ENCODE data around the gene ARFGAP3. TPM values are rescaled to one million over a fixed set of nuclear protein-coding genes. Genes with fewer than 3 reads are reported as not detected.

The ARFGAP3 gene
- total RNA-seq, 1 experiment from 2014 or later: 37.4 TPM

DNA sequence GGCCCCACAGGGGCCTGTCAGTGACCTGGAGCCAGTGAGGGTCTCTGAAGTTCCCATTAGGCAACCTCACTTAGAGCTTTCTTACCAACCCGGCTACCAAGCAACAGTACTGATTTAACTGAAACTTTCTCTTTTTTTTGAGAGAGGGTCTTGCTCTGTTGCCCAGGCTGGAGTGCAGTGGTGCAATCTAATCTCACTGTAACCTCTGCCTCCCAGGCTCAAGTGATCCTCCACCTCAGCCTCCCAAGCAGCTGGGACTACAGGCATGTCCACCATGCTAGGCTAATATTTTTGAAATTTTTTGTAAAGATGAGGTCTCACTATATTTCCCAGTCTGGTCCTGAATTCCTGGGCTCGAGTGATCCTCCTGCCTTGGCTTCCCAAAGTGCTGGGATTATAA lies 42.5 kb downstream of the ARFGAP3 start:
- intact Hi-C loops (cut with micrococcal nuclease; ENCODE audit: unreplicated experiment): no loop called here
- Mint-ChIP-seq H3K36me3 (ENCODE audit: insufficient read depth, unreplicated experiment) (peaks cover 24% of the 10 kb centered on the region), H3K4me3 (ENCODE audit: unreplicated experiment) (no peak overlapping the region), H3K27me3 (ENCODE audit: insufficient read depth, unreplicated experiment) (no peaks in the 10 kb centered on the region), H3K4me1 (ENCODE audit: low read depth, unreplicated experiment) (no peaks in the 10 kb centered on the region), H3K9me3 (ENCODE audit: unreplicated experiment) (no peaks in the 10 kb centered on the region), H3K27ac (ENCODE audit: unreplicated experiment) (no peak overlapping the region)
- TF ChIP-seq, protein P1, sequence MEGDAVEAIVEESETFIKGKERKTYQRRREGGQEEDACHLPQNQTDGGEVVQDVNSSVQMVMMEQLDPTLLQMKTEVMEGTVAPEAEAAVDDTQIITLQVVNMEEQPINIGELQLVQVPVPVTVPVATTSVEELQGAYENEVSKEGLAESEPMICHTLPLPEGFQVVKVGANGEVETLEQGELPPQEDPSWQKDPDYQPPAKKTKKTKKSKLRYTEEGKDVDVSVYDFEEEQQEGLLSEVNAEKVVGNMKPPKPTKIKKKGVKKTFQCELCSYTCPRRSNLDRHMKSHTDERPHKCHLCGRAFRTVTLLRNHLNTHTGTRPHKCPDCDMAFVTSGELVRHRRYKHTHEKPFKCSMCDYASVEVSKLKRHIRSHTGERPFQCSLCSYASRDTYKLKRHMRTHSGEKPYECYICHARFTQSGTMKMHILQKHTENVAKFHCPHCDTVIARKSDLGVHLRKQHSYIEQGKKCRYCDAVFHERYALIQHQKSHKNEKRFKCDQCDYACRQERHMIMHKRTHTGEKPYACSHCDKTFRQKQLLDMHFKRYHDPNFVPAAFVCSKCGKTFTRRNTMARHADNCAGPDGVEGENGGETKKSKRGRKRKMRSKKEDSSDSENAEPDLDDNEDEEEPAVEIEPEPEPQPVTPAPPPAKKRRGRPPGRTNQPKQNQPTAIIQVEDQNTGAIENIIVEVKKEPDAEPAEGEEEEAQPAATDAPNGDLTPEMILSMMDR (IDR thresholded peaks at IDR 0.05; ENCODE audit: insufficient read depth in 1 of 2, low read depth in 1 of 2, low read length in 1 of 2, severe bottlenecking in 1 of 2, unreplicated experiment in 1 of 2): no peak
- no peaks in the 10 kb centered on the region for H3K27me3 ChIP-seq (replicated peaks; ENCODE audit: control insufficient read depth, insufficient read depth, low read length)
- H3K4me3 ChIP-seq (ENCODE audit: low read depth, low read length): no peak overlapping the region
- no peak for DNase-seq
- ChIA-PET POLR2A (no interaction called here), CTCF (no interaction called here)
- no peaks in the 10 kb centered on the region for H3K4me1 ChIP-seq
- H3K9me3 ChIP-seq: no peaks in the 10 kb centered on the region
- no TSS peak for BruUV-seq (replicated peaks)
- no peaks in the 10 kb centered on the region for H3K36me3 ChIP-seq (ENCODE audit: control insufficient read depth, insufficient read depth, low read length)

DNA sequence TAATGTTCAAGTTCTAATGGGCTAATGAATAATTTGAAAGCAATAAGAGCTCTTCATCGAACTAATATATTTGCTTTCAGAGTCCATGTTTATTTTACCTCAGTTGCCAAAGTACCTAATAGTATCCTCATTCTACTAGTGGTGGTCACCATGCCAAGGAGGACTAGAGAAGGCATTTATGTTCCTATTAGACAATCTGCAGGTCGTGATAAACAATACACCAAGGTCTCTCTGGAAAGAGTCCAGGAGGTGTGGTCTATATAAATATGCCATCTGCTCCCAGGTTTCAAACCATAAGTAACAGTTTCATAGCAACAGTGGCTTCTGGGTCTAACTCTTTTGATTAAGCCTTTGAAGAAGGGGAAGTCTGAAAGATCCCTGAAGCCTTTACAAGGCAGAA lies 42.9 kb downstream of the ARFGAP3 start:
- BruUV-seq (replicated peaks): no TSS peak
- POLR2A ChIA-PET: no interaction called here
- Mint-ChIP-seq H3K9me3 (ENCODE audit: unreplicated experiment) (no peaks in the 10 kb centered on the region), H3K4me1 (ENCODE audit: low read depth, unreplicated experiment) (no peaks in the 10 kb centered on the region), H3K27me3 (ENCODE audit: insufficient read depth, unreplicated experiment) (no peaks in the 10 kb centered on the region), H3K27ac (ENCODE audit: unreplicated experiment) (no peak overlapping the region), H3K36me3 (ENCODE audit: insufficient read depth, unreplicated experiment) (peaks cover 24% of the 10 kb centered on the region), H3K4me3 (ENCODE audit: unreplicated experiment) (no peak overlapping the region)
- DNase-seq: no peak
- intact Hi-C loops (cut with micrococcal nuclease; ENCODE audit: unreplicated experiment): no loop called here
- Histone ChIP-seq H3K36me3 (ENCODE audit: control insufficient read depth, insufficient read depth, low read length) (no peaks in the 10 kb centered on the region), H3K4me3 (ENCODE audit: low read depth, low read length) (no peak overlapping the region), H3K27me3 (replicated peaks; ENCODE audit: control insufficient read depth, insufficient read depth, low read length) (no peaks in the 10 kb centered on the region), H3K9me3 (no peaks in the 10 kb centered on the region), H3K4me1 (no peaks in the 10 kb centered on the region)
- CTCF ChIA-PET: no interaction called here
- TF ChIP-seq, protein P1 (IDR thresholded peaks at IDR 0.05; ENCODE audit: insufficient read depth in 1 of 2, low read depth in 1 of 2, low read length in 1 of 2, severe bottlenecking in 1 of 2, unreplicated experiment in 1 of 2): no peak

DNA sequence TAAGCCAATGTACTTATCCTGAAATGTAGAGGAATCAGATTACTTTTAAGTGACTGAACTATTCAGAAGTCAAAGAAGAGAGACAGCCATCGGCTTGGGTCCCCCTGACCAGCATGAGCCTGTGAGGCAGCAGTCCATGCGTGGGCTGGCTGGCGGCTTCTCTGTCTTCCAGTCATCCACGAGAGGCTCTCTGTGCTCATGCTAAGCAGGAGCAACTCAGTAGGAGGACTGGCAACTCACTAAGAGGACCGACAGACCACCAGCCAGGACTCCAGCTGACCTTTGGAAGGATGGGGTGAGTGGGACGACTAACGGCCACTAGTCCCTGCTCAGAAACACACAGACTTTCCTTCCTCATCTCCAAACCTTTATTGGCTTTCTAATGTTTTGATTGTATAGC lies 43.6 kb downstream of the ARFGAP3 start:
- no peak for DNase-seq
- Mint-ChIP-seq H3K36me3 (ENCODE audit: insufficient read depth, unreplicated experiment) (peaks cover 24% of the 10 kb centered on the region), H3K27me3 (ENCODE audit: insufficient read depth, unreplicated experiment) (no peaks in the 10 kb centered on the region), H3K27ac (ENCODE audit: unreplicated experiment) (no peak overlapping the region), H3K4me1 (ENCODE audit: low read depth, unreplicated experiment) (no peaks in the 10 kb centered on the region), H3K4me3 (ENCODE audit: unreplicated experiment) (no peak overlapping the region), H3K9me3 (ENCODE audit: unreplicated experiment) (no peaks in the 10 kb centered on the region)
- no peaks in the 10 kb centered on the region for H3K4me1 ChIP-seq
- CTCF ChIA-PET: no interaction called here
- H3K36me3 ChIP-seq (ENCODE audit: control insufficient read depth, insufficient read depth, low read length): peaks cover under 1% of the 10 kb centered on the region; the same call in 1 of the 2 replicates
- TF ChIP-seq, protein P1 (IDR thresholded peaks at IDR 0.05; ENCODE audit: insufficient read depth in 1 of 2, low read depth in 1 of 2, low read length in 1 of 2, severe bottlenecking in 1 of 2, unreplicated experiment in 1 of 2): no peak
- no peak overlapping the region for H3K4me3 ChIP-seq (ENCODE audit: low read depth, low read length)
- no peaks in the 10 kb centered on the region for H3K9me3 ChIP-seq
- no peaks in the 10 kb centered on the region for H3K27me3 ChIP-seq (replicated peaks; ENCODE audit: control insufficient read depth, insufficient read depth, low read length)
- POLR2A ChIA-PET: no interaction called here
- intact Hi-C loops (cut with micrococcal nuclease; ENCODE audit: unreplicated experiment): no loop called here
- BruUV-seq (replicated peaks): no TSS peak

All from Caco-2 (cell line).